GM12864 (cell line): ENCODE results near the gene SHISAL1.
"Not testable (repeated sequence)": the region's sequence is repeated elsewhere in the genome, so short reads cannot be mapped to it uniquely, and the experiment has no call there.

Experiments
- DNase-seq: peaks from one replicate; pipeline ENCODE4 v3.0.0-alpha.2; 2011; ENCODE audit warnings: low read depth
- H3K4me3 ChIP-seq: 2 replicates; pipeline ENCODE4 v1.5.1; 2011; ENCODE audit warnings: mild to moderate bottlenecking, low read depth, low read length, control low read depth
- TF ChIP-seq, protein P1 (sequence below): IDR thresholded peaks from 2 replicates; pipeline ENCODE4 v1.5.1; 2011; ENCODE audit warnings: low read depth, mild to moderate bottlenecking, moderate library complexity, low read length, control low read depth, inconsistent platforms; ENCODE audit errors: missing control alignments

The SHISAL1 gene

DNA sequence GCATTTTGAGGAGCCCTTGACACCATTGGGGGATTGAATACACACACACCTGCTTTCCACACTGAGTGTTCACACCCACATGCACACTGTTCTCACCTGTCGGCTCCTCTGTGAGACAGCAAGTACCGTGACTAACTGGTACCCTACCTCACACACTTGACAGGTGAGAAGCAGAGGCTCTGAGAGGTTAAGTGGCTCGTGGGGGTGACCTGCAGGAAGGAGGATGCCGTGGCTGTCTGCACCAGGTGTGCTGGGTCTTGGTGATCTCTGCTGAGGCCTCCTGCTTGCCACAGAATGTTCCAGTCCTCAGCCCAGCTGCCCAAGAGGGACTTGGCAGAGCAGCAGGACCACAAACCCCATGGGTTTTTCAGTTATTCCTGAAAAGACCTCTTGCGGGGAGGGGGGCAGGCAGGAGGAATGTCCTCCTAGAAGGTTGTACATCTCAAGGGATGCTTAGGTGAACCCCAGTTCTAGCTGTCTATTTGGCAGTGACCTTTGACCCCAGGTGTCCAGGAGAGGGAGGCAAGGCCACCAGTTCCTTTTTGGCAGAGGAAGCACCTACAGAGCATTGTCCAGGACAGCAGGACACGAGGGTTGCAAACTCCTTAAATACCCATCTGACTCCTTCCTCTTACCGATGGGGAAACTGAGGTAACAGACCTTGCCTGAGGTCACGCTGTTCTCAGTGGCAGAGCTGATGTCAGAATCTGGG lies 66.0 kb downstream of the SHISAL1 start:
- TF ChIP-seq, protein P1, sequence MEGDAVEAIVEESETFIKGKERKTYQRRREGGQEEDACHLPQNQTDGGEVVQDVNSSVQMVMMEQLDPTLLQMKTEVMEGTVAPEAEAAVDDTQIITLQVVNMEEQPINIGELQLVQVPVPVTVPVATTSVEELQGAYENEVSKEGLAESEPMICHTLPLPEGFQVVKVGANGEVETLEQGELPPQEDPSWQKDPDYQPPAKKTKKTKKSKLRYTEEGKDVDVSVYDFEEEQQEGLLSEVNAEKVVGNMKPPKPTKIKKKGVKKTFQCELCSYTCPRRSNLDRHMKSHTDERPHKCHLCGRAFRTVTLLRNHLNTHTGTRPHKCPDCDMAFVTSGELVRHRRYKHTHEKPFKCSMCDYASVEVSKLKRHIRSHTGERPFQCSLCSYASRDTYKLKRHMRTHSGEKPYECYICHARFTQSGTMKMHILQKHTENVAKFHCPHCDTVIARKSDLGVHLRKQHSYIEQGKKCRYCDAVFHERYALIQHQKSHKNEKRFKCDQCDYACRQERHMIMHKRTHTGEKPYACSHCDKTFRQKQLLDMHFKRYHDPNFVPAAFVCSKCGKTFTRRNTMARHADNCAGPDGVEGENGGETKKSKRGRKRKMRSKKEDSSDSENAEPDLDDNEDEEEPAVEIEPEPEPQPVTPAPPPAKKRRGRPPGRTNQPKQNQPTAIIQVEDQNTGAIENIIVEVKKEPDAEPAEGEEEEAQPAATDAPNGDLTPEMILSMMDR, result no peak
- DNase-seq, result no peak
- H3K4me3 ChIP-seq, result no peak overlapping the region

DNA sequence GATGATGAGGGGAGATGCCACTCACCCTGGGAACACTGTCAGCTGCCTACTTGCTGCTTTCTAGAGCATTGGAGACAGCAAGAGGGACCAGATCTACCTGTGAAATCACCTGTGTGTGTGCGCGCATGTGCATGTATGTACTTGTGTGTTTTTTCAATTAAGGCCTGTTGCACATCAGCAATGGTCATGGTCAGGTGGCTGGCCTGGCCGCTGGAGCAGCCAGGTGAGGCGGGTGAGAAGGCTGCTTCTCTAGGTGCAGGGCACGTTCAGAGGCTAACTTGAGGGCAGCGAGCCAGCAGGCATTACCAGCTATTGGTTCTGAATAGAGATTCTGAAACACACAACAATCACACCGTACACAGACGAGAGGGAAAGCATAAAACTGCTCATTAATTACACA lies 66.9 kb downstream of the SHISAL1 start:
- TF ChIP-seq, protein P1, result no peak

DNA sequence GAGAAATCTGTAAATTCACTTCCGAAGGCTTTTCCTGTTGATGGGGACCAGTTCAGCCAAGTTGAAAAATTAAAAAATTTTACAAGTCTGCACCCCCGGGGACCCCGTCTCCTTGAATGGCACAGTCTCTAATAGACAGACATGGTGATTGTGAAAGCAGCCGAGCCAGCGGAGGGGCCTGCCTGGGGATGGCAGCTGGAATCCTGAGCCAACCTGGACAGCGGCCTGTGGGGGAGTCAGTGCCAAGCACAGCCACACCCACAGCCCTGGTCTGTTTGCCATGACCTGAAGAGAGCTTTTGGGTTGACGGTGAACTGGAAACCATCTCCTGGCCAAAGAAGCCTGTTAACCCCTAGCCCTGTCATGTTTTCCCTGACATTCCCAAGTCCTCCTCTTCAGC lies 67.3 kb downstream of the SHISAL1 start:
- no peak for DNase-seq
- TF ChIP-seq, protein P1, result no peak
- no peak overlapping the region for H3K4me3 ChIP-seq

More for the DNA sequence above, 66.9 kb downstream of the SHISAL1 start:
- no peak for DNase-seq
- no peak overlapping the region for H3K4me3 ChIP-seq

DNA sequence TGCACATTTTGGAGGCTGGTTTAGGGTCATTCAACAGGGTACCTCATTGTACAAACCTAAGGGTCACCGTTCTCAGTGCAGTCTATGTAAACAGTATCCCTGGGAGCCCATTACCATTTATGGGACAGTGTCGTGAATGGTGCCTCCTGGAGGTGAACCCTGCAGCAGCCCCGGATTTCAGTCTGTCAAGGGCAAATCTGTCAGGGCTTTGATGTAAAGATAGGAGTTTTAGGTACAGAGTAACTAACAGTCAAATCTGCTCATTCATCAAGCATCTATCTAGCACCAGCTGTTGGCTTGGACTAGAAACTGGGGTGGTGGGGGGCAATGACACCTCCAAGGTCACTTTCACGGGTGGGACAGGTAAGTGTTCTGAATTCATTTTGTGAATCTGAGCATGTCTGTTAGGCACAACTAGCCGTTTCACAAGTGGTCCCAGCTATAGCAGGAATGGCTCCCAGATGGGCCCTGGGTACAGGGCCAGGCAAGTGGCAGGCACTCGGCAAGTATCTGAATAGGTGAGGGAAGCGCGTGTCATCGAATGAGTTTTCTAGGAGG lies 68.4 kb downstream of the SHISAL1 start:
- TF ChIP-seq, protein P1, result no peak
- DNase-seq, result no peak
- H3K4me3 ChIP-seq, result no peak overlapping the region

DNA sequence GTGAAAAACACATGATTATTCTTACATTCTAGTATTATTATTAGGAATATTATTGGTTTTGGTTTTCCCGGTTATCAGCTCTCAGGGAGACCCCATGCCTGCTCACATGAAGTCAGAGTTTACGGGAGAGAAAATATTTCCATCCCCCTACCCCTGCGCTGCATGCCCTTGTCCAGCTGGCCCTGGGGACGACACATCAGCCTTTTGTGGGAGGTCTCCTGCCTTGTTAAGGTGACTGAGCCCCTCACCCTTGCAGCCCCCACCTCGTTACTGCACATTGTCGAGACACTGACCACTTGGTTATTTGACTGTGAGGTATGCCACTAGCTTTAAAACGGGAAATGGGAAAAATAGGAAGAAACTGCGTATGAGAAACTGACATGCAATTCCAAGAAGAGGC lies 69.0 kb downstream of the SHISAL1 start:
- no peak for DNase-seq
- H3K4me3 ChIP-seq, result no peak overlapping the region
- TF ChIP-seq, protein P1, result no peak

DNA sequence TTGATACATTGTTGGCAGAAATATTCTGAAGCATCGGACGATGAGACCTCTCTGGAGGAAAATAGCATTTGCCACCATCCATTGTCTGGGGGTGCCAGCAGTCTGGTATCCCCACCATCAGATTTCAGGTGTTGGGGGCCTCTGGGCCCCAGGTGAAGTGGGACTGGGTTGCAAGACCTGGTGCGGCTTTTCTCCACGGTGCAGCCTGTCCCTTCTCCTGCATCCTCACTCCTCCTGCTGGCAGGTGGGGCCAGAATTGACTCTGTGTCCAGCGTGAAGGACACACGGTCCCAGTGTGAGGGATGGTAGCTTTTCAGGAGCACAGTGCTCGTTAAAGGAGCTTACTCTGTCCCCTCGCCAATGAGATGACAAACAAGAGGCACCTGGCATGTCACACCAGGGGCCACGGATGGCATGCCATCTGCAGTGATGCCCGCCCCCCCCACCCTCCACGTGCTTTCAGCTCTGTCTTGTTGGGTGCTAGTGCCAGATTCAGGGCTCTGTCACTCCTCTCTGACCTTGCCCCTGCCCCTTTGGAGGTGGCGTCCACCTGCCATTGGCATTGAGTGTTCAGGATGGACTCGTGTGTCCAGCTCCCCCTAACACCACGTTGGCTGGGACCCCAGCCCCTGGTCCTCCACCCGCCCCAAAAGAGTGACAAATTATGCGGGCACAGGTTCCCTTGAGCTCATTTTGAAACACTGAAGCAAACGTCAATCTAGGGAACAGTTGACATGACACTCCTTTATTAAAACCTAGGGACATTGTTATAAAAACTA lies 69.6 kb downstream of the SHISAL1 start:
- TF ChIP-seq, protein P1, result no peak
- DNase-seq, result no peak
- no peak overlapping the region for H3K4me3 ChIP-seq

DNA sequence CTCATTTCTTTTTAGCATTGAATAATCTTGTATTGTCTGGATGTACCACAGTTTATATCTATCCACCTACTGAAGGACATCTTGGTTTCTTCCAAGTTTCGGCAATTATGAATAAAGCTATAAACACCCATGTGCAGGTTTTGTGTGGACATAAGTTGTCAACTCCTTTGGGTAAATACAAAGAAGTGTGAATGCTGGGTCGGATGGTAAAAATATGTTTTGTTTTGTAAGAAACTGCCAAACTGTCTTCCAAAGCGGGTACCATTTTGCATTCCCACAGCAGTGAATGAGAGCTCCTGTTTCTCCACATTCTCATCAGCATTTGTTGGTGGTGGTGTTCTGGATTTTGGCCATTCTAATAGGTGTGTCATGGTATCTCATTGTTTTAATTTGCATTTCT lies 71.6 kb downstream of the SHISAL1 start:
- DNase-seq, H3K4me3 ChIP-seq: not testable (repeated sequence)
